Ovary (tissue), 3 donors: Measurements from ENCODE around the gene CEP128.

ENCODE experiments used
- CTCF ChIP-seq, 3 donors: fragments of 450-650 bp in 2 of 3; fragments of 200-600 bp in 1 of 3; IDR thresholded peaks; one replicate each; pipeline versions ENCODE4 v1.5.1 to v1.8.0; 2016 to 2022; ENCODE audit warnings: antibody characterized with exemption in 3 of 3, mild to moderate bottlenecking in 1 of 3
- EP300 ChIP-seq: sonication (generic); formaldehyde crosslinking; IDR thresholded peaks from one replicate; pipeline ENCODE4 v1.6.1; 2017; ENCODE audit warnings: antibody characterized with exemption
- POLR2A ChIP-seq: fragments of 450-650 bp; IDR thresholded peaks from one replicate; pipeline ENCODE4 v1.6.1; 2017; ENCODE audit warnings: antibody characterized with exemption, mild to moderate bottlenecking, moderate library complexity
- donor health status: DM: no; HTN: no; CAD: no.

DNA sequence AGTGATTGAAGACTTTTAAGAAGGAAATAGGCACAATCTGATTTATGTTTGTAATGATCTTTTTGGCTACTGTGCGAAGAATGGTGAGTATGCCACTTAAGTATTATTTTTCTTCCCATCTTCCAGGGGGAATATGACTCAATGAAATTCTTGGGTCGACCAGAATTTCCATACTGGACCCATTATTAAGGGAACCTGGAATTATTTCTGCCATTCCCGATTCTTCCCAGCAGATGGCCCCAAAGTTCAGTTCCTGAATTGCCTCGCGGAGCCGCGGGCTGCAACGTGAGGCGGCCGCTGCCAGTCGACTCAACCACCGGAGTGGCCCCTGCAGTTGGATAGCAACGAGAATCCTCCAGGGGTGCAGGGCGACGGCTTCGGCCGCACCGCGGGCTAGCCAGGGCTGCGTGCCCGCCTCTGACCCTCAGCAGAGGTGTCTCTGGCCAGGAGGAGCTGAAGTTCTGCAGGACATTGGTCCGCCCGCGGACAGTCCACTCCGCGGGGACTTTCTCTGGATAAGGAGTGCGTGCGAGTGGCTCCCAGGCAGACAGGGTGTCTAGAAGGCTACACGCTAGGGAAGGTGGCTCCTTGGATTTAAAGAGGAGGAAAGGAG is 13.3 kb upstream of the CEP128 start:
- TF ChIP-seq CTCF (IDR thresholded peaks at IDR 0.05) (peak; percentile 56 to 76 (median 61)), POLR2A (no peak), EP300 (no peak)
